ENCODE data around the gene DNTT. TPM values are rescaled to one million over a fixed set of nuclear protein-coding genes. Genes with fewer than 3 reads are reported as not detected.

Gene DNTT
- total RNA-seq, 1 donor from 2014 or later = not detected

DNA sequence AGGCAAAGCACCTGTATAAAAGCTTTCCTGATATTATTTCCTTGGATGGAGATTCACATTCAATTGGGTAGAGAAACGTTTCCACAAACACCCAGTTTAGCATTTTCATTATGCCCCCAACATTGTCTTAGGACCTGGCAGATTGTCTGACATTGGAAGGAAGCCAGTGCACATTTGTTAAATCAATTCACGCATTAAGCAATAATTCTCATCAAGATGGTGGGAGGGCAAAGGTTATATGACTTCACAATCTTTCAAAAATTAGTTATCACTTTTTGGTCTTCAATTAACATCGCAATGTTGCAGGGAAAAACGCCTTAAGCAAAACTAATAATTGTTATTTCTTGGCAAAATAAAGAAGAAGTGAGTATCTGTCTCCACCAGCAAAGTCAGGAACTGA, 38.2 kb downstream of the DNTT start:
- DNase-seq (ENCODE audit: low read depth in 2 of 2) = no peak

DNA sequence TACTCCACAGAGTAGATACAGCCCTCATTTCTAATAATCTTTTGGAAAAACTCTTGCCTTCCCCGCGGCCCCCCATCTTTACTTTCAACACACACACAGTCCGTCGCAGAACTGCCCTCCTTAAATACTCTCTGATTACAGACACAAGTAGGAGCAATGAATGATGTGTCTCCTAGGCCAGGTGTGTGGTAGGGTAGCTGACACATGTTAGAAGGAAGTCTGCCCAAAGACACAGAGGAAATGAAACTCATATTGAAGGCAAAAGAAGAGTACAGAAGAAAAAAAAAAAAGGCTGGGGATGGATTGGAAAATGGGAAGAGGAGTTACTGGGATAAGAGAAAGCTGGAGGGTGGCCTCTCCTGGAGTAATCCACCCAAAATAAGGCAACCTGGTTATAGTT, 39.9 kb downstream of the DNTT start:
- no peak for DNase-seq (ENCODE audit: low read depth in 2 of 2)

DNA sequence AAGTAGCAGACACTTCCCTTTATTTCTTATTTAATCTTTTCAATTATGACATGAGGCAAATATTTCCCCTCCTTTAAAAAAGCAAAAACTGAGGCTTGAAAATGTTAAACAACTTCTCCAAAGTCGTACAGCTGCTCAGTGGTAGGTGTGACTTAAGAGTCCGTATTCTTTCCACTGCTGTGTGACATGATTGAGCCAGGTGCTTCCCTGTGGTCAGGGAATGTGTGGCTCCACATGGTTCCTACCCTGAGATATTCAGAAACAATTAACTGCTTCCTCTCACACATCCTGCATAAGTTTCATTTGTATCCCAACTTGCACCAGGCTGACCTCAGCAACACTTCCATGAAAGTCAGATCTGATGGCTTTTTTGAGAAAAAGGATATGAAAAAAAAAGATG, 41.0 kb downstream of the DNTT start:
- no peak for DNase-seq (ENCODE audit: low read depth in 2 of 2)

DNA sequence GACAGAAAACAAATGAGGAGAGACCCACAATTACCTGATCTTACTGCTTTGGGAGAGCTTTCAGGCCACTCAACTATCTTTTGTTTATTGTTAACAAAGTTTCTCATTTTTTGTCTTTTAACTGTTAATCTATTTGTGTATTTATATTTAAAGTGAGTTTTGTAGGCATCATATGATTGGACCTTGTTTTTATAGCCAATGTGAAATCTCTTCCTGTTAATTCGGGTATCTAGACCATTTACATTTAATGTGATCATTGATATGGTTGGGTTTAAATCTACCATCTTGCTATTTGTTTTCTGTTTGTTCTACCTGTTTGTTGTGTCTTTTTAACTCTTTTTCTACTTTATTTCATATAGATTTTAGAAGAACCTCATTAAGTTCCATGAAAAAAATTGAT, 42.1 kb downstream of the DNTT start:
- no peak for DNase-seq (ENCODE audit: low read depth in 2 of 2)

DNA sequence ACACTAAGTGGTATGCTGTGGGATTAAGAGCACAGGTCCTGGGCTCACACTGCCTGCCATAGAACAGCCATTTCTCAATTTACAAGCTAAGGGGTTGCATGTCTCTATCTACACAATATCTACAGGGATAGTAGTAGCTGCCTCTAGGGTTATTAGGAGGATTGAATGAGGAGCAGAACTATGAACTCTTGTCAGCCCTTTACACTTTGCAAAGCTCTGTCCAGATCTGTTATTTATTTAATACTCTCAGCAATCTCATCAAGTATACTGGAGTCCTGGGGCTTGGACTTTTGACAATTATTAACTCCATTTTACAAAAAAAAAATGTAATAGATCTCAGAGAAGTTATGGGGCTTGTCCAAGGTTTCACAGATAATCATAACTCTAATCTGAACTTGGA, 47.8 kb downstream of the DNTT start:
- DNase-seq (ENCODE audit: low read depth in 2 of 2) = no peak

DNA sequence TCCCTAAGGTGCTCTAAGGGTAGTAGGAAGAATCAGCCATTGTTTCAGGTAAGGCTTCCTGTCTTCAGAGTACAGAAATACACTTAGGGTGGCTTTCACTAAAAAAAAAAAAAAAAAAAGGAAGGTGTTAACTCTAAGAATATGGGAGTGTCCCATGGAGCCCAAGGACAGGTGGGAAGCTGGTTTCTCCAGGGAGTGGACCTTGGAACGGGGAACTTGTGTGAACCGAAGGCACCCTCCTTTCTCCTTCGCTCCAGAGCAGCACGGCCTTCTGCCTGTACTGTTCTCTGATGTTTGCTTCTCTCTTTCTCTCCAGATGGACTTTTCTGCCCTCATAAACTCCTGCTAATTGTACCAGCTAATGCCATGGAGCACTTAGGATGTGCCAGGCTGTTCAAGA, 48.3 kb downstream of the DNTT start:
- no peak for DNase-seq (ENCODE audit: low read depth in 2 of 2)

DNA sequence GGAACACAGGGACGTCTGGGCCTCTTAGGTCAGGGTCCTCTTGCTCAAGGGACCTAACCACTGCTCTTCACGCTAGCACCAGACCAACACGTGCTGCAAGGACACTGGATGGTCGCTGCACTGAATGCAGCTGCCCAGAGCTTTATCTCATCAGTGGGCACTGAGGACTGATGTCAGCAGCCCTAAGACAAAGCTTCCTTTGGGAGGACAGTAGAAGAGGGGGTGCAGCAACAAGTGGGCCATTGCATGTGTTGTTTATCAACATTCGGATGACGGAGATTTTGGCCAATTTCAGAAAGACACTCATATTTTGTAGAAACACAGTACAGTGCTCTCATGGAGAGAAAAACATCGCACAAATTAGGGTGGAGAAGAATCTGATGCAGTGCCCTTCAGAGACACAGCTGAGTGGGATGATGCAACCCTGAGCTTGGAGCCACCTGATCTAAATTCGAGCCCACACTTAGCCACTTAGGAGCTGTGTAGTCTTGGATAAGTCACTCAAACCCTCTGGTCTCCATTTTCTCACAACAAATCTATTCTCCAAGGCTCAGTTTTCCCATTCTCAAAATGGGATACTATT, 52.9 kb downstream of the DNTT start:
- DNase-seq (ENCODE audit: low read depth in 2 of 2) = no peak

DNA sequence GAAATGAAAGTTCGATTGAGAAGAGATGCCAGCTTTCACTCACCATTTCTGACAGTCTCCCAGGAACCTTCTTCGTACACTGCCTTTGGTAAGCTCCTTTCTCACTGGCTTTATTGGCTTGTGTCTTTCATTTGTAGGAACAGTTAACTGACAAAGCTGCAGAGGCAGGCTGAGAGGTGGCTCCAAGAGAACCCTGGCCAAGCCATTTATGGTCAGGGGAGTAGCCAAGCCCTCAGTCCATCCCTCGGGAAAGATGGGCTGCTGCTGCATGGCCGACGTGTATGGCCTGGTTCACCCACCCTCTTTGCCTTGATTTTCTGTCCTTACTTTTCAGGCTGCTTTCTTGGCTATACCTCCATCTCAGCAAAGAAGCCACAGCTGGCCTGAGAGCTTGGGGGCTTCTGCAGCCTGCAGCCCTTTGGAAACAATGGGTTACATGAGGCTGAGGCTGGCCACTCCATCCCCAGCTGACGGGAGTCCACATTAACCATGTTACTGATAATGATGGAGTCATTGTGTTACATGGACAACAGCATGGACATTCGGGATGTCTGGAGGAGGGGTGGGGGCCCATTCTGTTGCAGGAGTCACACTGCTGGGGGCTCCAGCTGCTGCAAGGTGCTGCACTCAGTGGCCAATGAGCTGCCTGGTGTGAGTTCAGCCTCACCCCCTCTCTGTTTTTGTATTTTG, 54.8 kb downstream of the DNTT start, which contains the start of gene OPALIN:
TSS of gene OPALIN (minus strand) at position 152 of the 690 bp plus-strand sequence. CDS start at position 46, 106 bp downstream.
- DNase-seq (ENCODE audit: low read depth in 2 of 2) = no peak

DNA sequence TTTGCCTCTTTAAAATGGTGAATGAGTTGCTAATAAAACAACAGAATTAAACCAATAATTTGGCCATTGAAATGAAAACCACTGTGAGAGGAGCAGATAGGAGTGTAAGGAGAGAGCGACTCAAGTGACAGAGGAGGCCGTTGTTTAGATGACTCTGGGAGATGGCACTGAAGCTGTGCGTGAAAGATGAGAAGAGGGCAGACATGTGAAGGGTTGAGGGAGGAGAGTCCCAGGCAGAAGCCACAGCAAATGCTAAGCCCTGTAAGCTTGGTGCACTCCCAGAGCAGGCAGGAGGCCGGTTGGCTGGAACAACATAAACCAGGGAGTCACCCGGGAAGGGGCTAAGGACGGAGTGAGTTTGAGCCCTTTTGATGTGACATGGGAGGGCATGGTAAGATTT, 55.4 kb downstream of the DNTT start:
- DNase-seq (ENCODE audit: low read depth in 2 of 2) = no peak

DNA sequence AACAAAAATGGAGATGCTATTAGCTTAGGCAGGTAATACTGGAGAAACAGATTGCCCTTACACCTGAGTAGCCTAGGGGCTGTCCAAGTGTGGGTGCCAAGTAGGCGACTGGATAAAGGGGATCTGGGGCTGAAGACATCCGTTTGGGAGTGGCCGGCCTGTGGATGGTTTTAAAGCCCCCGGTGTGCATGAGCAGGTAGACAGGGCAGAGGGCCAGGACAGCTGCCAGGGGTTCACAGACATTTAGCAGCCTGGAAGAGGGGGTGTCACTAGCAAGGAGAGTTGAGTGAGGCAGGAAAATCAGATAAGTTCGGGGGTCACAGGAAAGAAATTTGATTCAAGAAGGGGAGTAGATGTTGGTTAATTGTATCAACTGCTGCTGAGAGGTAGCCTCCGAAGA, 56.1 kb downstream of the DNTT start:
- no peak for DNase-seq (ENCODE audit: low read depth in 2 of 2)

DNA sequence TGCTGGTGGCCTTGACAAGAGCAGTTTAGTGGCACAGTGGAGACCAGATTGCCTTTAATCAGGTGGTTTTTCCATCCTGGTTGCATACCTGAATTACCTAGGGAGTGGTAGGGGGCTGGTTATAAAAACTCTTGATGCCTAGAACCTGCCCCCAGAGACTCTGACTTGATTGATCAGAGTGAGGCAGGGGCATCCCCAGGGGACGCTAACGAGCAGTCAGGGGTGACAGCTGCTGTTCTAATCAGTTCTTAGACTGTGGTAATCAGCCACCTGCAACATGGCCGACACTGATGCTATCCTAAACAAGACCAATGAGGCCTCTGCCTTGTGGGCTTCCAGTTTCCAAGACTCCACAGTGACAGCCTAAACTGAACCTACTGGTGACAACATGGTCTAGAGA, 56.5 kb downstream of the DNTT start:
- DNase-seq (ENCODE audit: low read depth in 2 of 2) = no peak

DNA sequence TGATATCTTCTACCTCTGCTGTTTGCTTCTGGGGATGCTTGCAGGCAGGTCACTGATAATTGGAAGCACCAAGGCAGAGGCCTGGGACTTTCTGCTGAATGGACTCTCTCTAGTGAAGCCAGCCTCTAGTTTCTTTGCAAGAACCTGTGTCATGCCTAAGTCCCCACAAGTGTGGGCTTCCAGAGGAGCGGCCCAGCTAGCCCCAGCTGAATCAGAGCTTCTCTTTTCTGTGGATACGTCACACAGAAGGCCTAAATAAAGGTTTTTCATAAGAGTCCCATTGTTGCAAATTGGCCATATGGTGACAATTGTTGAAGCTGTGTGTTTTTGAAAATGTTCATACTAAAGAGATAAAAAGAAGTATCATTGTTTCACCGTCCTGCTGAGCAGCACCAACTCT, 61.3 kb downstream of the DNTT start:
- no peak for DNase-seq (ENCODE audit: low read depth in 2 of 2)

DNA sequence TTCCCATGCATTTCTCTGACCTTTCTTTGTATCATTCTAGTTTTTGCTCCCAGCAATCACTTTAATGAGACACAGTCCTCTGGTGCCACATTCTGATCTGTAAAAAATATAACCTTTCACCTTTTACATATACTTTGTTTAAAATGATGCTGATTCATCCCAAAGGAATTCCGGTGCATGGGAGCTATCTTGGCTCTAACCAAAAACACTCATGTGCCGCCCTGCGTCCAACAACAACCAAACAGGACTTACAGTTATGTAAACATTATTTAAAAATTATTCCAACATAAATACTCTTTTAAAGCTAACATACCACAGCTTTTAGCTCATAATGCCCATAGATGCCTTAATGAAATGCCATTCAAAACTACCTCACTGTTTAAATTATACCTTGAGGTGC, 62.3 kb downstream of the DNTT start:
- no peak for DNase-seq (ENCODE audit: low read depth in 2 of 2)

DNA sequence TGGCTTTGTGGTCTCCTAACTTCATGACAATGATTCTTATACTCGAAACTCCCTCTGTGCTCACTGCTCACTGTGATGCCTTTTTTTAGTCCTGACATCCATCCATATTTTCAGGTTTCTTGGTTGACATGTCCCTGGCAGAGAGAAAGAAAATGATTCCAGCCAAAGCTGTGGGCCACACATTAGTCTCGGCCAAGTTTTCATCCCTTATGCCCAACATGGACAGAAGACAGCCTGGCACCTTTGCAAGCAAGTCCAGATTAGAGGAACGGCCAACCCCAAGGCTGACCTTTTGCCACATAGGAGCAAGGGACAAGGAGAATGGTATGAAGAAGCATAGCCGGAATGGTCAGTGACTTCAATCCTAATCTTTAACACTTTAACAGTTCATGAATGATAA, 63.2 kb downstream of the DNTT start:
- DNase-seq (ENCODE audit: low read depth in 2 of 2) = no peak

DNA sequence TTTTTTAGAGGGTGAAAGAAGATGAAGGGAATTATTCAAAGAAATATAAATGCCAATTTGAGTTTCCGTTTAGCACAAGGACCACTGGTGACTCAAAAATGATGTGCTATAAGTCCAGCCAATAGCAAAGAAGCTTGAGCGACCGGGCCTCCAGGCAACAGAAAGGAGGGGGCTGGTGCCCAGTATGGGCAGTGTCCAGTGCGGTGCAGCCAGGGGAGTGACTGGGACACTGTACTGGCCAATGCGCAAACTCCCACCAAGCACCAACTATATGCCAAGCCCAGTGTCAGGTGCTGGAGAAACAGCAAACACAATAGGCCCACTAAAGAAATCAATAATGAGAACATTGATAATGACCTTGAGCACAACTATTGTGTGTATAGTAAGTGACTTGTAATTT, 64.7 kb downstream of the DNTT start:
- no peak for DNase-seq (ENCODE audit: low read depth in 2 of 2)

DNA sequence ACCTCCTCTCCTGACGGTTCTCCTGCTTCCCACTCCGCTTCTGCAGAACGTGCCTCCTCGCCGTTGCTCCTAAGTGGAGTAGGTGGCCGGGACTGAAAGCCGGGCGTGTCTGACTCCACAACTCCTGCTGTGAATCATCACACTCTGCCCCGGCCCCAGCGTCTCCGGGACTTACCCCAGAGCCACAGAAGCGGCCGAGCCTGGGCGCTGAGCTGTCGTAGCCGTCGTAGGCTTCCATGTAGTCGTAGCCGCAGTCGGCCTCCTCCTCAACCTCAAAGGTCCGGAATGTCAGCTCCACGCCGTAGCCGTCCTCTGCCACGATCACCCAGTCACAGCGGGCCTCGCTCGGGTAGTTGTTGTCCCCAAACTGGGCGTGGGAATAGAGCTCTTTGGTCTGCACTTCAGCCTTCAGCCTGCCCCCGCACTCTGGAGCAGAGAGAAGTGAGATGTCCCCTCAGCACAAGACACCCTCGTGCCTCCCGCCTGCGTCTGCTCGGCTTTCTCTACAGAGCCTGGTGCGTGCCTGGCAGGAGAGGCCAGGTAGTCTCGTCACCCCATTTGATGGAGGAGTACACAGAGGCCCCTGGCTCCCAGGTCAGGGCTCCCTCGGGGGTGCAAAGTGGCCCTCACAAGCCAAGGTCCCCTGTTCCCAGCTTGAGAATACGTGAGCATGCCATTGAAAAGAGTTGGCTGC, 65.8 kb downstream of the DNTT start:
- DNase-seq (ENCODE audit: low read depth in 2 of 2) = no peak

DNA sequence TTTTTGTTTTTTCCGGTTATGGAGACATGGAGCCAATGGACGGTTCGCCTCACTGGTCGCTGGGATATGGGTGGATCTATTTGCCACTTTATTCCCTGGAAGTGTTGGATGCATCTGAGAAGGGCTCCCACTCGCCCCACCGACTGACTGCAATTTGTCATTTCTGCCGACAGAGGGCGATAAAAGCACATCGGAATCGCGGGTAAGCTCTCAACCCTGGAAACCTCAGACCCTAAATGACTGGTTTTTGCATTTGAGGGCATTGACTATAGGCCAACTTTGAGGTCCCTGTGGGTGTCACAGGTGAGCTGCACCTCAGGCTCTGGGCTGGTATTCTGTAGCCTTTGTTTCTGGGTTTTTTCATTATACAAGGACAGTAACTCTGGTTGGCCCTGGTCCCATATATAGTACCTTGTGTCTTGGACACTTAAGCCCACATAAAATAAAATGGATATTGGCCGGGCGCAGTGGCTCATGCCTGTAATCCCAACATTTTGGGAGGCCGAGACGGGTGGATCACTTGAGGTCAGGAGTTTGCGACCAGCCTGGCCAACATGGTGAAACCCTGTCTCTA, 66.4 kb downstream of the DNTT start:
- DNase-seq (ENCODE audit: low read depth in 2 of 2) = peak; percentile 11 to 28

DNA sequence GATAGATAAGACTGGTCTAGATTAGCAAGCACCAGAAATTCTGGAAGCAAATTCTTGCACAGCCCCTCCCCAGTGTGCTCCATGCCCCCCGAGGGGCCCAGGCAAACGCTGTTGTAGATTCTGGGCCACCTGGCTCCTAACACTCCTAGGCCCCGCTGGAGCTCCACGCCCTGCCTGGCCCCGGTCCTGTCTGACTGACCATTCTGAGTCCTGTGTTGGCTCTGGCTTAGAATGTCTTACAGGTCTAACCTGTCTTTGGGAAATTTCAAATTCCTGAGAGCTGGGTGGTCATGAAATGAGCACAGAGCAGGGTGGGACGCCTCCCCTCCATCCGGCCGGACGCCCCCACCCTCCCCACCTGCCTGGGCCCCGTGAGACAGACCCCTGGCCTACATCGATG, 67.1 kb downstream of the DNTT start:
- no peak for DNase-seq (ENCODE audit: low read depth in 2 of 2)

DNA sequence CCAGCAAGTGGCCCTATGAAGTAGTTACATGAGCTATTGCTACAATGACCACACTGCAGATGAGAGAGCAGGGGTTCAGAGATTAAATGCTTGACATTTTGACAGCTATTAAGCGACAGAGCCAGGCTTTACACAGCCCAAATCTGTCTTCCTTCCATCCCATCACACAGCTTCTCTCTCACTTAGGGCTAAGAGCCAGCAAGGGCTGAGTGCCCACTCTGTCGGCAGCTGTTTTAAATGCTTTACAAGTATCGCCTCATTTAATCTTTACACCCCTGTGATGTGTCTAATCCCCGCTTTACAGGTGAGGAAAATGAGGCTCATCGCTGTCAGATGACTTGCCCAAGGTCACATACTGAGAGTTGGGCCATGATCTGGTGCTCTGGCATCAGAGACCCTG, 69.8 kb downstream of the DNTT start:
- no peak for DNase-seq (ENCODE audit: low read depth in 2 of 2)

DNA sequence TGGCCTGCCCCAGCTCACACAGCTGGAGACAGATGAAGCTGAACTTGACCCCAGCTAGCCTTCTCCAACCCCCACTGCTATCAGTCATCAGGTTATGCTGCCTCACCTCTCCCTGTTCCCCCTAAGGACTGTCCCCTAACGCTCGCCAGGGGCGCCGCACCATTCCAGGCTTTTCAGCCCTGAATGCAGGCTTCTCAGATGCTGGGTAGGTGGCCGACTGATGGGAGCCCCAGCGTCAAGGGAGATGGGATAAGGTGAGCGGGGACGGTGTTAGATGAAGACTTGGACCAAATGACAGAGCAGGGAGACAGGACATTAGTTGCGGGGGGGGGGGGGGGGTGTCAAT, 70.4 kb downstream of the DNTT start:
- DNase-seq (ENCODE audit: low read depth in 2 of 2) = no peak

DNA sequence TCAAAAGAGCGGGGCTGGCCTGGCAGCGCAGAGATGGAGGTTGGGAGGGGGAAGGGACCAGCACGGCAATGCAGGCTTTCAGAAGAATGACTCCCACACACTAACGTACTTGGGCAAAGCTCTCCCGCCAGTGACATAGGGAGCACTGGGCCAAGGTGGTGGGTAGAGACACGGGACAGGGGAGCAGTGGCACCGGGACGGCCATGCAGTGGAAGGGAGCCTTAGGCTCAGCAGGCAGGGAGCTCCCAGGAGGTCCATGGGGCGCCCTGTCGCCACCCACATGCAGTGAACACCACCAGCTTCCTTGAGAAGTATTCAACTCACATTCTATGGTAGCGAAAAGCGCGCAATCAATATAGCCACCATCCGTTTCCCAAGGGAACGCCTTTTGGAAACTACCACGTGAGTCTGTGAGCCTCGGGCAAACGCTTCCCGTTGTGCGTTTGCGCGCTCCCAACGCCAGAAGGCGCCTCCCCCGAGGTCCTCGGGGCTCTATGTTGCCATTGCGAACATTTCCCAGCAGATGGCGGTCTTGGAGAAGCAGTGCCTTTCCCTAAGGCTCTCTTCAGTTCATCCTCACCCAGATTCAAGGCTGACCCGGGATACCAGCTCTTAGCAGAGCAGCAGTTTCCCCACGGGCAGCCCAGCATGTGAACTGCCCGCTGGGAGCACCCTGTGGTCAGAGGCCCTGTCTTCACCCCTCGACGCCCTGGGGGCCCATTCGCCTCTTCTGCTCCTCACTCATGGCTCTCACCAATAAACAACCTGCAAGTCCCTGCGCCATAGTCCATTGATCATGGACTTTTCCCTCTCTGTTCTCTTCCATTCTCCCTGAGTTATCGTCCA, 71.0 kb downstream of the DNTT start:
- peak; percentile 52 to 83 for DNase-seq (ENCODE audit: low read depth in 2 of 2)

DNA sequence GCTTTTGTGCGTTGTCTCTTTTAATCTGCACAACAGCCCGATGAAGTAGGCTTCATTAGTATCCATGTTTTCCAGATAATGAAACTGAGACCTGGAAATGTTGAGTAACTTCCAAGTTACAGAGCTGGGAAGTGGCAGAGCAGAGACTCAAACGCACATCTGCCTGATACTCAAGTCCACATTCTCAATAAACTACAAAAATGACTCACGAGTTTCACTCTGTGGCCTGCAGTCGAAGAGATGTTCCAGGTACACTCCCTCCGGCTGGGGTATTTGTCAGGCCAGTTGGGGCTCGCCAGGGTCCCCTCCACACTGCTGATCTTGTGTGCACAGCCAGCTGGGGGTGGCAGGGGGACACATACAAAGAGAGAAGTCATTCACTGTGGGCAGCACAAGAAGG, 72.2 kb downstream of the DNTT start:
- DNase-seq (ENCODE audit: low read depth in 2 of 2) = no peak

Measured in dermis microvascular lymphatic vessel endothelial cell (primary cell).